CD4-positive, alpha-beta T cell treated with Interleukin-15 for 1 hour (primary cell): Measurements from ENCODE around the gene MFGE8.

Source experiments
- DNase-seq: peaks from one replicate; pipeline ENCODE4 v3.0.0-alpha.2; 2020

Gene MFGE8

GRCh38 chr15:88871313-88871712 is 41.9 kb downstream of the MFGE8 start:
- no peak for DNase-seq

DNA sequence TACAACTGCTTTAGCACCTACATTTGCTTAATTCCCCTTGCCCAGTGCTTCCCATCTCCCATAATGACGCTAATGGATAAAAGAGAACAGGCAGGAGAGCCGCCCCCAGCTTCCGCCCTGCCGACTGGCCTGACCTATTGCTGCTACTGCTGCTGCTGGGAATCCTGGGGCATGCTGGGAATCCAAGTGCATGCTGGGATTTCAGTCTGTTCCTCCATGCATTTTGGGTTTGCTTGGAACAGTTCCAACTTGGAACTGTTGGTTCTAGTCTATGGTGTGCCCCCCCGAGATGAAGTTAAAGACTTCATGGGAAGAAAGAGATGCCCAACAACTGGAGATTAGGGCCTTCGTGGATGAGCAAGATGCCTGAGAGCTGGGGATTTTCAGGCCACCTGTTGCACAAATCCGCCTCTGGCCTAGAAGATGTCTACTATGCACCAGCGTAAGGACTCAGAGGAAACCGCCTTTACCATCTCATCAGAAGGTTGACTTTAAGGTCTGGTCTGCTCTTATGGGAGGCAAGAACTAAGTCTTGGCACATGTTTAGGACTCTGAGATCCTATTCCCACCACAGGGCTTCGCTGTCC is 46.8 kb downstream of the MFGE8 start:
- DNase-seq = no peak

GRCh38 chr15:88865498-88866099 is 47.6 kb downstream of the MFGE8 start:
- no peak for DNase-seq

DNA sequence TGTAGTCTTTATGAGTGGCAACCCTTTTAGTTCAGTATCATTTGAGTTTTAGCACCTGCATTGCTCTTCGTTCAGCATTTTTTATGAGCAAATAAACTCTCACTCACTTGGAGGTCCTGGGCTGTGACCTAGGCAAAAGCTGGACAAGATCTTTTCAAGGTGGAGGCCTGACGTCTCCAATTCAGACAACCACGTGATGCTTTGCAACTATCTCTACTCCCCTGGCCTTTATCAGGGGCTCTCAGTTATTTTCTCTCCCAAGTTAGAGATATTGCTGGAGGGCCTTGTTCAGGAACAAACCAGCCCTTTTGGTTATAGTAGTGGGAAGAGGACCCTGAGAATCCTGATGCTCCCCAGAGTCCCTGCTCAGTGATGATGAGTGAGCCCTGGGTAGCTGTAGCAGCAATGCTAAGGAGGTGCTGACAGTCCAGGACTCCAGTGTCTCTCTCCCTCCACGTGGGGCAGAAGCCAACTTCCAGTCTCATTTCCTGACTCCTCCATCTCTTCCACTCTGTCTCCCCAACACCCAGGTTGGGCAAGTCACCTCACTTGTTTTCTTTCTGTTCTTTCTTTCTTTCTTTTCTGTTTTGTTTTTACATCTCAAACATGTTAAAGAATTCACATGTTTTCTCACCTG is 48.2 kb downstream of the MFGE8 start:
- no peak for DNase-seq

DNA sequence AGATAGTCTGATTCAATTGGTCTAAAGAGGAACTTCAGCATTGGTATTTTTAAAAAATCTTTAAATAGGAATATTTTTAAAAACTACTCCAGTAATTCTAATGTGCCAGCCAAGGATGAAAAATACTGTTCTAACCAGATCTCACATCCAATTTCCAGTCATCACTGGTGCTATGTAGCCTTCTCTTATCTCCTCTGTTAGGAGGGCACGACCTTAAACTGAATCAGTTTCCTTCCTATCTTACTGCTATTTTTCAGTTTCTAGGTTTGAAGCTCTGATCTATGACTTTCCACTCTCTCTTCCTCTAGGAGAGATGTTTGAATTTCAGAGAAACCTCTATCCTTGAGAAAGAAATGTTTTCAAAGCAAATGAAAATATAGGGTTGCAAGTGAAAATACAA is 49.8 kb downstream of the MFGE8 start:
- DNase-seq = no peak

- DNase-seq = no peak
These were observed 53.0 kb downstream of the MFGE8 start for GRCh38 chr15:88860212-88860611.

DNA sequence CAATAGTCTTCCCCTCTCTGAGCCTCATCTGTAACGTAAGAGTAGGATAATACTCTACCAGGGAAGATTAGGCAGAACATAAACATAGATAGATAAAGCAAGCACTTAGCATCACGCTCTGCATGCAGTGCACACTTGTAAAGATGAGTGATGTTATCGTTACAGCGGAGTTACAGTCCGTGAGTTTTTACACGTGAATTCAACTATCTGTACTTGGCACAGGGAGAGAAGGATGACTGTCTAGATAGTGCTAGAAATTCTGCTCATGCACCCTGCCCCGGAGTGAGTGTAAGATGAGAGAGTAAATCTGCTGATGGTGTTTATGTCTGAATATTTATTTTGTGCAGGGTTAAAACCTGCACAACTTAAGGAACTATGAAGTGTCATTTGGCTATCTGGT is 53.6 kb downstream of the MFGE8 start:
- no peak for DNase-seq

DNA sequence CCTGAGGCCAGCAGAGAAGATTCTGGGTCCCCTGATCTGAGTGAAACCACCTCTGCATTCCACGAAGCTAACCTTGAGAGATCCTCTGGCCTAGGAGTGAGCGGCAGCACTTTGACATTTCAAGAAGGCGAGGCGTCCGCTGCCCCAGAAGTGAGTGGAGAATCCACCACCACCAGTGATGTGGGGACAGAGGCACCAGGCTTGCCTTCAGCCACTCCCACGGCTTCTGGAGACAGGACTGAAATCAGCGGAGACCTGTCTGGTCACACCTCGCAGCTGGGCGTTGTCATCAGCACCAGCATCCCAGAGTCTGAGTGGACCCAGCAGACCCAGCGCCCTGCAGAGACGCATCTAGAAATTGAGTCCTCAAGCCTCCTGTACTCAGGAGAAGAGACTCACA is 54.2 kb downstream of the MFGE8 start:
- DNase-seq = no peak

GRCh38 chr15:88852476-88852875 is 60.7 kb downstream of the MFGE8 start:
- no peak for DNase-seq

DNA sequence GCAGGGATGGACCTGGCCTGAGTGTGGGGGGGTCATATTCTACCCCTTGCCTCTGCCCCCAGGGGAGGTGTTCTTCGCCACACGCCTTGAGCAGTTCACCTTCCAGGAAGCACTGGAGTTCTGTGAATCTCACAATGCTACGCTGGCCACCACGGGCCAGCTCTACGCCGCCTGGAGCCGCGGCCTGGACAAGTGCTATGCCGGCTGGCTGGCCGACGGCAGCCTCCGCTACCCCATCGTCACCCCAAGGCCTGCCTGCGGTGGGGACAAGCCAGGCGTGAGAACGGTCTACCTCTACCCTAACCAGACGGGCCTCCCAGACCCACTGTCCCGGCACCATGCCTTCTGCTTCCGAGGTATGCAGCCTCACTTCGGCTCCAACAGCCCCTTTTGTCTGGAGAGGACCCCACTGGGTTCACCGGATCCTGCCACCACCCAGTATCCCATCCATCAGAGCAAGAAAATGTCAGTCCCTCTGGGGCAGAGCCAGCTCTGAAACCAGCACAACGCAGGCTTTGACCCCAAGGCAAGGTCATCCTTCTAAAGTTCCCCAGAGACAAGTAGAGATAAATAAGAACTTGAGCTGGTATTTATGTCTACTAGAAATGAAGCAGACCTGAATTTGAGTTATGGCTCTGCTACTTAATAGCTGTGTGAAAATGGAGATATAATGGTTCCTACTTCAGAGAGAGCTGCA is 63.7 kb downstream of the MFGE8 start:
- no peak for DNase-seq
